Kidney (tissue), 14 donors: ENCODE results near the gene KIF16B. TPM values are rescaled to one million over a fixed set of nuclear protein-coding genes. Genes with fewer than 3 reads are reported as not detected.
A peak's percentile ranks its signal among the peaks of the same experiment; 100 is the strongest.

Experiments used
- DNase-seq, 5 donors: peaks; one replicate each; pipeline ENCODE4 v3.0.0-alpha.2; 2013 to 2020
- FAIRE-seq: peaks from 2 replicates; lab custom pipeline; 2012; peaks lifted over from hg19 to GRCh38; lab: Jason Lieb, UNC
- H3K27ac ChIP-seq, 2 donors: one replicate each; pipeline ENCODE4 v1.7.0; 2013; ENCODE audit warnings: low read depth in 2 of 2, low read length in 2 of 2, inconsistent platforms in 1 of 2
- H3K27me3 ChIP-seq: one replicate; pipeline ENCODE4 v1.7.1; 2013; ENCODE audit warnings: low read length, inconsistent platforms; ENCODE audit not compliant: control insufficient read depth, insufficient read depth
- H3K36me3 ChIP-seq, 3 donors: one replicate each; pipeline versions ENCODE4 v1.7.0 to v1.7.1; 2013; ENCODE audit warnings: low read length in 3 of 3, control low read depth in 1 of 3, inconsistent platforms in 1 of 3; ENCODE audit not compliant: insufficient read depth in 3 of 3, control insufficient read depth in 2 of 3
- H3K4me1 ChIP-seq, 3 donors: one replicate each; pipeline versions ENCODE4 v1.7.0 to v1.7.1; 2013; ENCODE audit warnings: low read length in 3 of 3, inconsistent platforms in 1 of 3, low read depth in 1 of 3; ENCODE audit not compliant: control insufficient read depth in 2 of 3, insufficient read depth in 2 of 3
- H3K4me3 ChIP-seq, 3 donors: one replicate each; pipeline versions ENCODE4 v1.7.0 to v1.8.1; 2013; ENCODE audit warnings: low read length in 3 of 3, control low read depth in 1 of 3, inconsistent platforms in 1 of 3
- H3K9ac ChIP-seq, 3 donors: one replicate each; pipeline versions ENCODE4 v1.7.0 to v1.7.1; 2013; ENCODE audit warnings: low read length in 3 of 3, control low read depth in 1 of 3, inconsistent platforms in 1 of 3
- H3K9me3 ChIP-seq, 3 donors: one replicate each; pipeline versions ENCODE4 v1.7.0 to v1.7.1; 2013; ENCODE audit warnings: low read length in 3 of 3, control low read depth in 1 of 3, inconsistent platforms in 1 of 3; ENCODE audit not compliant: control insufficient read depth in 2 of 3, insufficient read depth in 1 of 3
- intact Hi-C: fragments of 100-400 bp; cut with DNase I; formaldehyde crosslinking; loops from one replicate; pipeline ENCODE4 v1.11.1; 2022
- polyA plus RNA-seq: library from polyadenylated mRNA; stranded (reverse); fragments of 350-450 nt; fragmentation: Illumina TruSeq; extraction: RNeasy Lipid Tissue Mini Kit (QIAGEN cat#74804); gene quantifications from one replicate; pipeline ENCODE4 v1.2.3, GENCODE V29; 2014; ENCODE audit warnings: low read depth, low replicate concordance; ENCODE audit not compliant: insufficient read depth
- total RNA-seq: library from RNA; stranded (reverse); fragmentation: NEBNext Ultra II Directional; extraction: Animal tissue kit (Norgen Biotek cat#: 25700); gene quantifications from one replicate; pipeline ENCODE4 v1.2.1, GENCODE V29; 2021
- TF ChIP-seq, protein P1 (sequence below): IDR thresholded peaks from 3 replicates; pipeline ENCODE4 v1.5.1; 2012; ENCODE audit warnings: mild to moderate bottlenecking, moderate library complexity, borderline replicate concordance; ENCODE audit not compliant: insufficient read depth; ENCODE audit errors: extremely low read depth
- donor health status: control.
- donor health status: control.
- donor health status: control.
- donor health status: control.
- donor health status: control.
- donor health status: DM: yes; HTN: yes; CAD: no.
- donor health status: Normal renal cell carcinoma (clear cell type).

Gene KIF16B
- total and polyA plus RNA-seq, 2 donors from 2014 or later = 15.0 to 19.7 TPM

- no peak for FAIRE-seq
- TF ChIP-seq, protein P1, sequence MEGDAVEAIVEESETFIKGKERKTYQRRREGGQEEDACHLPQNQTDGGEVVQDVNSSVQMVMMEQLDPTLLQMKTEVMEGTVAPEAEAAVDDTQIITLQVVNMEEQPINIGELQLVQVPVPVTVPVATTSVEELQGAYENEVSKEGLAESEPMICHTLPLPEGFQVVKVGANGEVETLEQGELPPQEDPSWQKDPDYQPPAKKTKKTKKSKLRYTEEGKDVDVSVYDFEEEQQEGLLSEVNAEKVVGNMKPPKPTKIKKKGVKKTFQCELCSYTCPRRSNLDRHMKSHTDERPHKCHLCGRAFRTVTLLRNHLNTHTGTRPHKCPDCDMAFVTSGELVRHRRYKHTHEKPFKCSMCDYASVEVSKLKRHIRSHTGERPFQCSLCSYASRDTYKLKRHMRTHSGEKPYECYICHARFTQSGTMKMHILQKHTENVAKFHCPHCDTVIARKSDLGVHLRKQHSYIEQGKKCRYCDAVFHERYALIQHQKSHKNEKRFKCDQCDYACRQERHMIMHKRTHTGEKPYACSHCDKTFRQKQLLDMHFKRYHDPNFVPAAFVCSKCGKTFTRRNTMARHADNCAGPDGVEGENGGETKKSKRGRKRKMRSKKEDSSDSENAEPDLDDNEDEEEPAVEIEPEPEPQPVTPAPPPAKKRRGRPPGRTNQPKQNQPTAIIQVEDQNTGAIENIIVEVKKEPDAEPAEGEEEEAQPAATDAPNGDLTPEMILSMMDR = no peak
- Histone ChIP-seq H3K4me1 (peaks cover 2 to 39% (median 32%) of the 10 kb centered on the region in 3 donors), H3K27ac (peak overlapping the region in 1 of 2 donors; percentile 5), H3K36me3 (no peaks in the 10 kb centered on the region), H3K4me3 (no peak overlapping the region), H3K27me3 (no peaks in the 10 kb centered on the region), H3K9ac (no peak overlapping the region), H3K9me3 (no peaks in the 10 kb centered on the region)
- intact Hi-C loops = no loop called here
- no peak for DNase-seq
These were observed 18.3 kb downstream of the KIF16B start for GRCh38 chr20:16554766-16555543.

DNA sequence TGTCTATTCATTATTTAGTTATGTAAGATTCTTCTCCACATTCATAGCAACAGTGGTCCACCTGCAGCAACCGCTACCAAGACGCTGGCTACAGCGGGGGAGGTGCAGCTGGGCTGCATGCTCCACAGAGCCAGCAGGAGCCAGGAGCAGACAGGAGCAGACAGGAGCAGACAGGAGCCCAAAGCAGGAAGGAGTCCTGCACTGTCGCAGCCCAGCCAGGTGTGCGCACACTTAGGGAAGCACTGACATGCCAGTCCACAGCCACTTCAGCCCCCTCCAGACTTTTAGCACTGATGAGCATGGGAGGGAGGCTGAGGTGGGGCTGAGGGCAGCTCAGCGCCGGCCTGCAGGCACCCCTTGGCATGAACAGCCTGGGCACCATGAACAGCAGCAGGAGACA is 19.6 kb downstream of the KIF16B start:
- Histone ChIP-seq H3K9ac (no peak overlapping the region), H3K4me1 (peaks cover 2 to 39% (median 32%) of the 10 kb centered on the region in 3 donors), H3K27ac (peak overlapping the region; percentile 44 to 45), H3K9me3 (no peaks in the 10 kb centered on the region), H3K27me3 (no peaks in the 10 kb centered on the region), H3K4me3 (no peak overlapping the region), H3K36me3 (no peaks in the 10 kb centered on the region)
- TF ChIP-seq, protein P1 = no peak
- intact Hi-C loops = no loop called here
- peak in 4 of 5 donors; percentile 53 to 81 (median 57) for DNase-seq
- no peak for FAIRE-seq

GRCh38 chr20:16553101-16553500 is 20.1 kb downstream of the KIF16B start:
- Histone ChIP-seq H3K4me1 (peaks cover 2 to 43% (median 32%) of the 10 kb centered on the region in 3 donors), H3K4me3 (no peak overlapping the region), H3K27ac (peak overlapping the region in 1 of 2 donors; percentile 45), H3K27me3 (no peaks in the 10 kb centered on the region), H3K9me3 (no peaks in the 10 kb centered on the region), H3K9ac (peak overlapping the region in 1 of 3 donors; percentile 4), H3K36me3 (no peaks in the 10 kb centered on the region)
- TF ChIP-seq, protein P1 = no peak
- intact Hi-C loops = no loop called here
- FAIRE-seq (no peak), DNase-seq (no peak)
